ENCODE results near the gene TEKTIP1. TPM values are rescaled to one million over a fixed set of nuclear protein-coding genes. Genes with fewer than 3 reads are reported as not detected.
A peak's percentile ranks its signal among the peaks of the same experiment; 100 is the strongest.

The TEKTIP1 gene
- total and polyA plus RNA-seq, 7 donors: 0.44 to 1.0 TPM; not detected in 5

GRCh38 chr19:3572132-3572854 lies 33.3 kb downstream of the TEKTIP1 start:
- peaks cover 0 to 6% of the 10 kb centered on the region in 2 donors for H3K36me3 ChIP-seq (ENCODE audit: insufficient read depth in 1 of 2, low read depth in 1 of 2)
- peaks cover 10% of the 10 kb centered on the region for H3K4me1 ChIP-seq
- peak overlapping the region; percentile 81 for H3K4me3 ChIP-seq
- WGBS, 3 donors: 1% methylated on average over 45 to 48 of the region's 48 CpGs
- TF ChIP-seq, protein P1, sequence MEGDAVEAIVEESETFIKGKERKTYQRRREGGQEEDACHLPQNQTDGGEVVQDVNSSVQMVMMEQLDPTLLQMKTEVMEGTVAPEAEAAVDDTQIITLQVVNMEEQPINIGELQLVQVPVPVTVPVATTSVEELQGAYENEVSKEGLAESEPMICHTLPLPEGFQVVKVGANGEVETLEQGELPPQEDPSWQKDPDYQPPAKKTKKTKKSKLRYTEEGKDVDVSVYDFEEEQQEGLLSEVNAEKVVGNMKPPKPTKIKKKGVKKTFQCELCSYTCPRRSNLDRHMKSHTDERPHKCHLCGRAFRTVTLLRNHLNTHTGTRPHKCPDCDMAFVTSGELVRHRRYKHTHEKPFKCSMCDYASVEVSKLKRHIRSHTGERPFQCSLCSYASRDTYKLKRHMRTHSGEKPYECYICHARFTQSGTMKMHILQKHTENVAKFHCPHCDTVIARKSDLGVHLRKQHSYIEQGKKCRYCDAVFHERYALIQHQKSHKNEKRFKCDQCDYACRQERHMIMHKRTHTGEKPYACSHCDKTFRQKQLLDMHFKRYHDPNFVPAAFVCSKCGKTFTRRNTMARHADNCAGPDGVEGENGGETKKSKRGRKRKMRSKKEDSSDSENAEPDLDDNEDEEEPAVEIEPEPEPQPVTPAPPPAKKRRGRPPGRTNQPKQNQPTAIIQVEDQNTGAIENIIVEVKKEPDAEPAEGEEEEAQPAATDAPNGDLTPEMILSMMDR (IDR thresholded peaks at IDR 0.05): no peak
- H3K27me3 ChIP-seq (ENCODE audit: insufficient read depth in 3 of 3, low read length in 2 of 3): no peaks in the 10 kb centered on the region
- ATAC-seq (peak; percentile 96 to 98 (median 96)), DNase-seq (peak; percentile 100)
- H3K27ac ChIP-seq: no peak overlapping the region
- no peaks in the 10 kb centered on the region for H3K9me3 ChIP-seq
- intact Hi-C loops (cut with DNase I): no loop called here

- ATAC-seq (peak in 1 of 4 donors; percentile 1), DNase-seq (no peak)
- Histone ChIP-seq H3K4me3 (peak within 1 kb of the TSS; percentile 81), H3K27ac (peak within 1 kb of the TSS; percentile 68), H3K27me3 (ENCODE audit: insufficient read depth in 3 of 3, low read length in 2 of 3) (no peaks in the 10 kb centered on the region), H3K36me3 (ENCODE audit: insufficient read depth in 1 of 2, low read depth in 1 of 2) (peaks cover 0 to 6% of the 10 kb centered on the region in 2 donors), H3K9me3 (no peaks in the 10 kb centered on the region), H3K4me1 (peaks cover 10% of the 10 kb centered on the region)
- TF ChIP-seq, protein P1 (IDR thresholded peaks at IDR 0.05): no peak
- WGBS, 3 donors: 0 to 1% (median 1%) methylated on average over 17 to 30 of the region's 30 CpGs
- intact Hi-C loops (cut with DNase I): no loop called here
Observed at GRCh38 chr19:3572855-3573161, 33.8 kb downstream of the TEKTIP1 start, which contains the start of gene HMG20B. Gene HMG20B, plus strand, starts transcription at chr19:3572944. Its CDS starts 366 bp downstream, at chr19:3573310.

- ATAC-seq (peak in 3 of 4 donors; percentile 2 to 32 (median 28)), DNase-seq (peak in 1 of 2 donors; percentile 28)
- no peaks in the 10 kb centered on the region for H3K27me3 ChIP-seq (ENCODE audit: insufficient read depth in 3 of 3, low read length in 2 of 3)
- H3K36me3 ChIP-seq (ENCODE audit: insufficient read depth in 1 of 2, low read depth in 1 of 2): peaks cover 0 to 6% of the 10 kb centered on the region in 2 donors
- intact Hi-C loops (cut with DNase I): no loop called here
- H3K9me3 ChIP-seq: no peaks in the 10 kb centered on the region
- H3K27ac ChIP-seq: peak overlapping the region; percentile 68
- WGBS, 3 donors: 1 to 2% (median 1%) methylated on average over 23 to 60 of the region's 60 CpGs
- H3K4me3 ChIP-seq: peak overlapping the region; percentile 81
- TF ChIP-seq, protein P1 (IDR thresholded peaks at IDR 0.05): no peak
- H3K4me1 ChIP-seq: peaks cover 10% of the 10 kb centered on the region
Observed at GRCh38 chr19:3573162-3573857, 34.3 kb downstream of the TEKTIP1 start.

DNA sequence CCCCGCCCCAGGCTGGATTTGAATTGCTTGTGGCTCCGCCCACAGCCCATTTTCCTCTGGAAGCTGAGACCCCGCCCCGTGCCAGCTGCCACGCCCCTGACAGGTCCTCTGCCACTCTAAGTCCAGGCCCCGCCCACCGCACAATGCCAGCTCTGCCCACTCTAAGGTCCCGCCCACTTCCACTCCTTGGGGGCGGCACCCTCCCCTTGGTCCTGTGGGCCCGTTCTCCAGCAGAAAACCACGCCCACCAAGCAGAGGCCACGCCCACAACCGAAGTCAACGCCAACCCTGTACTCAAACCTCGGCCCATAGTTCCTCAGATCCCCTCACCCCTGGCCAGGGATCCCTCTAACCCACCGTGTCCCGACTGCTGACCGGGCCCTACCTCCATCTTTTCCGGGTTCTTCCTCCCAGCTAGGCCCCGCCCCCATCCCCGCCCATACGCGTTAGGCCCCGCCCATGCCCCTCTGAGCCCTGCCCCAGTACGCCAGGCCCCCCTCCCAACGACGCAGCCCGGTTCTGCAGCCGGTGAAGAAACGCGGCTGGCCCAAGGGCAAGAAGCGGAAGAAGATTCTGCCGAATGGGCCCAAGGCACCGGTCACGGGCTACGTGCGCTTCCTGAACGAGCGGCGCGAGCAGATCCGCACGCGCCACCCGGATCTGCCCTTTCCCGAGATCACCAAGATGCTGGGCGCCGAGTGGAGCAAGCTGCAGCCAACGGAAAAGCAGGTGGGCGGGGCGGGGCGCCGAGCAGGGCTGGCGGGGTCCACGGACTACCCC lies 35.1 kb downstream of the TEKTIP1 start:
- intact Hi-C loops (cut with DNase I): no loop called here
- no peak overlapping the region for H3K27ac ChIP-seq
- no peaks in the 10 kb centered on the region for H3K9me3 ChIP-seq

More for the DNA sequence above, 35.1 kb downstream of the TEKTIP1 start:
- TF ChIP-seq, protein P1 (IDR thresholded peaks at IDR 0.05): no peak
- Histone ChIP-seq H3K36me3 (ENCODE audit: insufficient read depth in 1 of 2, low read depth in 1 of 2) (peaks cover 0 to 6% of the 10 kb centered on the region in 2 donors), H3K4me3 (peak overlapping the region; percentile 81), H3K4me1 (peaks cover 10% of the 10 kb centered on the region), H3K27me3 (ENCODE audit: insufficient read depth in 3 of 3, low read length in 2 of 3) (no peaks in the 10 kb centered on the region)
- WGBS, 3 donors: 61 to 67% (median 65%) methylated on average over 48 to 55 of the region's 55 CpGs
- ATAC-seq: peak; percentile 53 to 68 (median 63)
- peak; percentile 90 to 95 for DNase-seq

Data from psoas muscle (tissue), 8 donors.